Stimulated activated CD8-positive, alpha-beta memory T cell treated with anti-CD3 and anti-CD28 coated beads, Interleukin-15, amount 100 ng/mL, for 48 hours (primary cell): ENCODE measurements around the gene ALDH5A1.
A peak's percentile ranks its signal among the peaks of the same experiment; 100 is the strongest.

ENCODE experiments used
- DNase-seq, 2 donors: peaks; one replicate each; pipeline ENCODE4 v3.0.0-alpha.2; 2020; ENCODE audit warnings: low read depth in 2 of 2

Gene ALDH5A1

DNA sequence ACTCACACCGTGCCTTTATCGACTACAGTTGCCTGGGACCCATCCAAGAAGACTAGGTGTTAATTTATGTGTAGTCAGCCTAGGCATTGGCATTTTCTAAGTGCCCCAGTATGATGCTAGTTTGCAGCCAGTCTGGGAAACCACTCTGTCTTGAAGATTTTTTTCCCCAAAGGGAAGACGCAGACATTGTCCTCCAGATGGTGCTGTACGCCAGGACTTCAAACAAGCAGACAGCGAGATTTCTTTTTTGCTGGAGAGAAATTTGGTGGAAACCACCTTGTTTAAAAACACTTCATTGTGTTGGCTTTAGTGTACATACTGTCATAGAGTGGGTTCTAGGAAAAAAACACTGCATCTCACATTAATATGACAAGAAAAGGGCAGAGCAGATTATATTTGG, 30.0 kb downstream of the ALDH5A1 start:
- DNase-seq: no peak

DNA sequence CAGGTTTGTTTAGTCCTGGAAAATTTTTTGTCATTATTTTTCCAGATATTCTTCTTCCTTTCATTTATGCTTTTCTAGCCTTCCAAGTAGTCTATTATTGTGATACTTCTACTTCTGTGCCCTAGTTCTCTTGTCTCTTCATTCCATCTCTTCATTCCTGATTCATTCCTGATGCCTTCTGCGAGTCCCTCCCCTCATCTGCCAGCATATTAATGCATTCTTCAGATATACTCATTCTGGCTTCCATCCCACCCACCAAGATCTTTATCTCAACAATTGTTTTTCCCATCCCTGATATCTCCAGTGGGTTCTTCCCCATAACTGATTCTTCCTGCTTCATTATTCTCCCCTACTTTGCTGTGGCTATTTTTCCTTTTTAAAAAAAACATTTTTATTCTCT, 35.2 kb downstream of the ALDH5A1 start:
- DNase-seq: no peak

DNA sequence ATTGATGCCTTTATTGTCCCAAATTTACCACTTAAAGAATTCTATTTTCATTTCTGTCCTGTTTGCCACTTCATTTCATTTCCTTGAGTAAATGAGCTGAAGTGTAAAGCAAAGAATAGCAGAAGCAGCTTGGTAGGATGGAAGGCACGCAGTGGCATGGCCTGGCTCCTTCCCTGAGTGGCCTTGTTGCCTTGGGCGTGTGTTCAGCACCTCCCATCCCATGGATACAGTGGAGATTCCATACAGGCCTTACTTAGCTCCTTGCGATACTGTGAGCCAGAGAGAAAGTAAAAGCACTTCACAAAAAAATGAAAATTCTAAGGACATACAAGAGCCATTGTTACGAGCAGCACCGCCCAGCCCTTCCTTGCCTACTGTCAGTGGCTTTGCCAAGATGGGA, 39.6 kb downstream of the ALDH5A1 start:
- no peak for DNase-seq

DNA sequence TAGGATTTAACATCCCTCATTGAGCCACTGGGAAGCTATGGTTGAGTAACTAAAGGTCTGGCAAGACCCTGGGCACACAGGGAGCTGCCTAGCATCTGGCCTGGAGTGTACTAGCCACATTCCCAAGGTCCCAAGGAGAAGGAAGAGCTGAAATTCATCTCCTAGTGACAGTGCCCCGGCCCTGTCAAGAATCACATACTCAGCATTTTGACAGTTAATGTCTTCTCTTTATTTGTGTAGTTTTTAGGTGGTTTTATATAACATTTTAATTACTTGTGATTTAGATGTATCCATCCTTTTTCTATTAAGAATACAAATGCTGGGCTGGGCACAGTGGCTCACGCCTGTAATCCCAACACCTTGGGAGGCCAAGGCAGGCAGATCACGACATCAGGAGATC, 40.4 kb downstream of the ALDH5A1 start:
- DNase-seq: no peak

DNA sequence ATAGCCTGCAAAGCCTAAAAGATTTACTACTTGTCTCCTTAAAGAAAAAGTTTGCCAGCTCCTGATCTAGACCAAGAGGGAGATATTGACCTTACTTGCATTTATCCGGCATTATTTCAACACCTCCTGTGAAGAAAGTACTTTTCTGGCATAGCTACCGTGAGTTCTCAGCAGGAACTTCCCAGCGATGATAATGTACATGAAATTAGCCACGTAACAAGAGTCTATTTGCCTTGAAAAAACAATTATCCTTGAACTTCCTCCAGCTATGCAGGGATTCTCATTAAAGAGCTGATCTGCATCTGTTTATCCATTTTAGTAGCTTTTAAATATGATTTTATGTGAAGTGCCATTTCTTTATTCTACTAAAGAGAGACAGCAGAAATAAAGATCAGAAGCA, 41.7 kb downstream of the ALDH5A1 start:
- DNase-seq: no peak

DNA sequence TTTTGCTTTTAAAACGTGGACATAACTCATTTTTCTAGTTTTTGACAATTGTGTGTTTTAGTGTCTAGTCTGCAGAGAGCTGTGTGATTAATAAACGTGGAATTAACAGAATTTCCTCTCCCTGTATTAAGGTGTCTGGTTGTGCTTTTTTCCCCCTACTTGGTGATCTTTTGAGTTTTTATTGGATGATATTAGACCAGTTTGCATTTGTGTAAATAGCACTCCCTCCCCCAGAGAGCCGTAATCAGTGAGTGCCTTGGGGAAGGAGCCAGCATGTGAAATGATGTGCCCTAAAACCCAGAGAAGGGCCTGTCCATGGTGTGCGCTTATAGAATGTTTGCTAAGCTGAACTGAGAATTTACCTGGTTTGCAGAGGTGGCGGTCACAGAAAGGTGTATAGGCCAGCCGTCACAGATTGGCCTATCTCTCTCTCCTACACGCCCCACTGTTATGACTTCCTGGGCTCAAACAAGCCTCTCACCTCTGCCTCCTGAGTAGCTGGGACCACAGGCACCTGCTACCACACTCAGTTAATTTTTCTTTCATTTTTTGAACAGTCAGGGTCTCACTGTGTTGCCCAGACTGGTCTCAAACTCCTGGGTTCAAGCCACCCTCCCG, 42.4 kb downstream of the ALDH5A1 start:
- no peak for DNase-seq

DNA sequence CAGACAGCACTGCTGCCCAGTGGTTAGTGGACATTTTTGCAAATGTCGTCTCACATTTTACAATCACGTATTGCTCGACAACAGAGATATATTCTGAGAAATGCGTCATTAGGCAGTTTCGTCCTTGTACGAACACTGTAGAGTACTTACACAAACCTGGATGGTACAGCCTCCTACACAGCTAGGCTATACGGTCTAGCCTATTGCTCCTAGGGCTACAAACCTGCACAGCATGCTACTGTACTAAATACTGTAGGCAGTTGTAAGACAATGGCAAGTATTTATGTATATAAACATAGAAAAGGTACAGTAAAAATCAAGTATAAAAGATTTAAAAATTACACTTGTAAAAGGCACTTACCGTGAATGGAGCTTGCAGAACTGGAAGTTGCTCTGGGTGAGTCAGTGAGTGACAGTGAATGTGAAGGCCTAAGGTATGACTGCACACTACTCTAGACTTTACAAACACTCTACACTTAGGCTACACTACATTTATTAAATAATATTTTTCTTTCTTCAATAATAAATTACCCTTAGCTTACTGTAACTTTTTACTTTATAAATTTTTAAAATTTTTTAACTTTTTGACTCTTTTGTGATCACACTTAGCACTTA, 43.1 kb downstream of the ALDH5A1 start:
- DNase-seq: no peak

DNA sequence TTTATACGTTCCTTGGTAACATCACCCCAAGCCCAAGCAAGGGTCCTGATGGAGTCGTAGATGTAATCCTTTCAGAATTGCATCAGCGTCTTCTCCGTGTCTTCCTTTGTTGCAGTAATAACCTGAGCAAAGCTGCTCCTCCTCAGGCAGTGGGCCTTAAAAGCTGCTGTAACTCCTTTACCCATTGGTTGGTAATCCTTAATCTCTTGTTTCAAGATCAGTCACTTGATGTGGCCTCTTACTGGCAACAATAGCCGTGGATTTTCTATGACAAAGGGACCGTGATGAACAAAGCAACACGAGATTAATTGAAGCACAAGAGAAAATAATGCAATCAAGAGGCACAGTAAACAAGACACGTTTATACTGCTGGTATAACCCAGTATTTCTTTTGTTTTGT, 44.6 kb downstream of the ALDH5A1 start:
- no peak for DNase-seq

DNA sequence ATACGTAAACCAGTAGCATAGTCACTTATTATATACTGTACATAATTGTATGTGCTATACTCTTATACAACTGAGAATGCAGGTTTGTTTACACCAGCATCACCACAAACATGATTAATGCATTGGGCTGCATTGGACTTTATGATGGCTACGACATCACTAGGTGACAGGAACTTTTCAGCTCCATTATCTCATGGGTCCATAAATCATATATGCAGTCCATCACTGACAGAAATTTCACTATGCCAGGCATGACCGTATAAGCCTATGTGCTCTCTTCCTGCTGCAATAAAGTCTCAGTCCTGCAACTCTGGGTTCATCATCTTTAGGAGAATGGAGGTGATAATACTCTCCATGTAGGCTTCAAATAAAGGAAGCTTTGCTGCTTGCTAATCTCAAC, 45.4 kb downstream of the ALDH5A1 start:
- DNase-seq: no peak

DNA sequence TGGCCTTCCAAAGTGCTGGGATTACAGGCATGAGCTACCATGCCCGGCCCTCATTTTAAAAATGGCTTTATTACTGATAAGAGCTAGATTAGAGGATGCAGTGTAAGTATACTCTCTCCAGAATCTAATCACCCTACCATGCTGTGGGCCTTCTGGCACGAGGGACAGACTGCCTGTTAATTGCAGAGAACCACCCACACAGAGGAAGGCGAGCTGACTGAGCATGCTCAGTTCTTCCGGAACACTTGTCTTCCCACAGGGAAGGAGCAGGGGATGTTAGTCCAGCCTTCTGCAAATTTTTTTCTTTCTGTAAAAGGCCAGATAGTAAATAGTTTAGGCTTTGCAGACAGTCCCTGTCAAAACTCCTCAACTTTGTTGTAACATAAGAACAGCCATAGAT, 48.9 kb downstream of the ALDH5A1 start:
- DNase-seq: no peak

DNA sequence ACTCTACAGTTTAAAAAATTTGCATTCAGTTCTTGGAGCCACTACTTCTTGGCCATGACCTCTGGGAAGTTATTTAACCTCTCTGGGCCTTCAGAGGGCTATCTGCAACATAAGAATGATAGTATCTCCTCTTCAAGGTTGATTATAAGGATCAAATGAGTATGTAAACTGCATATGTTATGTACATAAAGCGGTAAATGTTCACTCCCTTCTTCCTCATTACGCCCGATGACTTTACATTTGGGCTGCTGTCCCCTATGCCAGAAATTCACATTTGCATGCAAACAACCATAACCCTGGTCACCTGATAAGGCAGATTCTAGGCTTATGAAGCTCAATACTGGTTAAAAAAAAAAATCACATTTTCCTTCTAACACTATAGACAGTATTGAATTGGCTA, 50.4 kb downstream of the ALDH5A1 start:
- no peak for DNase-seq

DNA sequence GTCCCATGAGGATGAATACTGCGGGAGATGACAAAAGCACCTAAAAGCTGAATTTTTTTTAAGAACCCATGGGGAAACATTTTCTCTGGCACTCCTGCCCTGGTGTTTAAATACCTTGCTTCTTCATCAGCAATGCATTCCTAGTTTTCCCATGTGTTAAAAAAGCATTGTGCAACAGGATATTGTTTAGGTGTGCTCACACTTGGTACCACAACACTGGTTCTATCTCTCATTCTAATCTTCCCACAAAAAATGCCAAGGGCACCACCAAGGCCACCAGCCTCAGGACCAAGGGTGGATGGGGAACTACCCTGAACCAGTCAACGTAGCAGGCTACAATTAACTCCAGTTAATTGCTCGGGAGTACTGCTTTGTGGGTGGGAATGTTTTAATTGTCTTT, 50.9 kb downstream of the ALDH5A1 start:
- no peak for DNase-seq

DNA sequence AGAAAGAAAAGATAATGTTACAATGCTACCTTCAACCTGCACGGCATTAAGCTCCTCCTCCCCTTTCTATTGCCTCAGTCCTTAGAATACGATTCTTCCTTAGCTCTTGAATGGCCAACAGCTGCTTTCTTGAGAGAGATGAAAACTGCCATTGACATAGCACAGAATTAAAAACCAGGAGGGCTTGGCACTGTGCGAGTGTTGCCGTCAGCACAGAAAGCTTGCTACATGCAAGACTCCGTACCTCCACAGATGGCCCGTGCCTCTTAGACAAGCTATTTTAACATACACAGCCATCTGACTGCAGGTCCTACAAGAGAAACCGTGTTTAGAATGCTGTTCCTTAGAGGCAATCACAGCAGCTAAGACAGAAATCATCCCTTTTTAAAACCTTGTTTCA, 51.7 kb downstream of the ALDH5A1 start:
- DNase-seq: no peak

DNA sequence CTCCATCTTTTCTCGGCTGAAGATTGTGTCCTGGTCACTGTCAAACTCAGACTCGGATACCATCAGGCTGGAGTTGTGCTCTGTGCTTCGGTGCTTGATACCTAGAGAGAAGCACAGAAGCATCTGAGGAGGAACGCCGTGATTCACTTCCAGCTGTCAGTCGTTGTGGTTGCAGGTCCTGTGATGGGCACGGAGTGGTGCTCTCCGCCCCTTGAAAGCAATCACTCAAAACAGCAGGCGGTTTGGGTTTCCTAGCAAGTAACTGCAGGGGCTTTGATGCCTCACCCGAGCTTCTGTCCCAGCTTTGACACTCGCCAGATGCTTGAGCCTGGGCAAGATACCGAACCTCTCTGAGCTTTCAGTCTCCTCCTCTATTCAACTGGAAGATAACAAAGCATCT, 52.5 kb downstream of the ALDH5A1 start:
- DNase-seq: peak; percentile 17 to 38

DNA sequence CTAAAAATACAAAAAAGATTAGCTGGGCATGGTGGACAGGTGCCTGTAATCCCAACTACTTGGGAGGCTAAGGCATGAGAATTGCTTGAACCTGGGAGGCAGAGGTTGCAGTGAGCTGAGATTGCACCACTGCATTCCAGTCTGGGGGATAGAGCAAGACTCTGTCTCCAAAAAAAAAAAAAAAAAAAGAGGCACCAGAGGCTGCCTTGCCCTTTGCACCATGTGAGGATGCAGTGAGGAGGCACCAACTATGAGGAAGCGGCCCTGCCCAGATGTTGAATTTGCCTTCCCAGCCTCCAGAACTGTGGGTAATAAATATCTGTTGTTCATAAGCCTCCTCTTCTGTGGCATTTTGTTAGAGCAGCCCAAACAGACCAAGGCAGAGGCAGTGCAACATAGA, 54.4 kb downstream of the ALDH5A1 start:
- DNase-seq: no peak

DNA sequence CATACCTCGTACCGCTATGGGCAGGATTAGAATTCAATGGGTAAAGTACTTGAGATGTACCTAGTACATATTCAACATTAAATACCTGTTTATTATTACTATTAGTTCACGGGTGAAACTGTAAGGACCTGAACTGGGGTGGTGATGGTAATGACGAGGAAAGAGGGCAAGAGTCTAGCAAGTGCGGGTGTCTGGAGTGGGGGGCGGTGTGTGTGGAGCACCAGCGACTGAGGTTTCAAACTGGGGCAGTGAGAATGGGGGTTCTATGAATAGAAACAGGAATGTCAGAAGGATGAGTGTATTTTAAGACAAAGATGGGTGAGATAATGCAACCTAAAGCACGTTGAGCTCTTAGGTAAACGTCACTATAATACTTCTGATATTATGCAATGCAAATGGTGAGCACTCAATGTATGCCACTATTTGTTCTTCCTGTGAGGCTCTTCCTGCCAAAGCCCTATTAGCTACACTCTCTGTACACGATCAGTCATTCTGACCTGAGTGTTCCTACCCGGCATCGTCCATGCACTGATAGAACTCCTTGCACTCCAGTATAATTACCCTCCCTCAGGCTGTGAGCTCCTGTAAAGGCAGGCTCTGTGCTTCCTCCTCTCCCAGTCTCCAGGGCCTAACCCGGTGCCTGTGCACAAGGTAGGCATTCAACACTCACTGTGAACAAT, 55.0 kb downstream of the ALDH5A1 start:
- no peak for DNase-seq

DNA sequence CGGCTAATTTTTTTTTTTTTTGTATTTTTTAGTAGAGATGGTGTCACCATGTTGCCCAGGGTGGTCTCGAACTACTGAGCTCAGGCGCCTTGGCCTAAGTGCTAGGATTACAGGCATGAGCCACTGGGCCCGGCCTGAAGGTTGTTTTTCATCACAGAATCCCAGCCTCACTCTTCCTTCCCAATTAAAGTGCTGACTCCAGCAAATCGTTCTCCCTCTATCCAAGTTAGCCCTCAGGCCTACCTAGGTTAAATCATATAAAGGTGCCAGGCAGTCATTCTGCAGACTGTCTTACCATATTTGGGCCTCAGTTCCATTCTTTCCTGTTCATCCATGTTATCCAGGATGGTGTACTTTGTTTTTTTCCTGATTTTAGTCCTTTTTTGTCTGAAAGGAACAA, 56.4 kb downstream of the ALDH5A1 start:
- no peak for DNase-seq

DNA sequence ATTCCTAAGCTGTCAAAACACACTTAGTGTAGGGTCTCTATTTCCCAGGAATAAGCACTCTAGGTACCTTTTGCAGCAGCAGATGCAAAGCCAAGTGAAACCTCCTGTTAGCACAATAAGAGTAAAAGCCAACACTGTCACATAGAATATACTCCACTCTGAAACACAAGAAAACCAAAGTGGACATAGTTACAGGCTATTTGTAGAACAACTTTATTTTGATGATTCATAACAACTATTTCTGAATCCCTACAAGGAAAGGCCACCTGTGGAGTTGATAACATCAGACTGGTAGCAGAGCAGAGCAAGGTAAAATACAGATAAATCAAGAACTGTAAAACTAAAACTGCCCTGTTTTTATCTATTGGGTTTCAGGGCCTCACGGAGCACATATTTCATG, 59.7 kb downstream of the ALDH5A1 start:
- DNase-seq: no peak

DNA sequence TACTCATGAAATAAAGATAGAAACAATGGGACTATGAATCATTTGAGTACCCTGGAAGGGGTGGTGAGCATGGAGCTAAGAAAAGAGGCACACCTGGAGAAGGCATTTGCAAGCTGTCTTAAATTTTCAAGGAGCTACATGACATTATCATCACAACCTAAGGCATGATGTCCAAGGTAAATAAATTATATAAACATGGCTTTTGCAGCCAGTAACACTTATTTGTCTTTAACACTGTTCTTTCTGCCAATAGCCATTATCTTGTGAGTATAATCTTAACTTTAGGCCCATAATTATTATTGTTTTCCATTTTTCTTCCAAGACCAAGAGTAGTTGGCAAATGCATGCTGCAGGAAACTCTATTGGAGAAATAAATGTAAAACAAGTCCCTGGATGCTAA, 63.7 kb downstream of the ALDH5A1 start:
- DNase-seq: no peak

DNA sequence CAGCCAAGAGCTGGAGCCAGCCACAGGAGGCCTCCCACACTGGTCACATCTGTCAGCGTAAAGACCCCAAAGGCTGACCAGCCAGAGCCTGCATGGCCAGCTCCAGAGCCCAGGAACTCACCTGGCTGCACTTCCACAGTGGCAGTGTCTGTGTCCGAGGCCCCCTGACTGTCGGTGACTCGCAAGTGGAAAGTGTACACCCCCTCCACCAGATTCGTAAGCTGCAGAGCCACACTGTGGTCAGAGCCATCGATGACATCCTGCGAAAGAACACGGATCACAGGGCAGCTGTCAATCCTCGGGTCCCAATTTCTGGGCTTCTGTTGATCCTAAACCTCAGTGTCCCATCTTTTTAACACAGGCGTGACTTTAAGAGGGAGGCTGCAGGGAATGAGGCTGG, 69.3 kb downstream of the ALDH5A1 start:
- DNase-seq: no peak

DNA sequence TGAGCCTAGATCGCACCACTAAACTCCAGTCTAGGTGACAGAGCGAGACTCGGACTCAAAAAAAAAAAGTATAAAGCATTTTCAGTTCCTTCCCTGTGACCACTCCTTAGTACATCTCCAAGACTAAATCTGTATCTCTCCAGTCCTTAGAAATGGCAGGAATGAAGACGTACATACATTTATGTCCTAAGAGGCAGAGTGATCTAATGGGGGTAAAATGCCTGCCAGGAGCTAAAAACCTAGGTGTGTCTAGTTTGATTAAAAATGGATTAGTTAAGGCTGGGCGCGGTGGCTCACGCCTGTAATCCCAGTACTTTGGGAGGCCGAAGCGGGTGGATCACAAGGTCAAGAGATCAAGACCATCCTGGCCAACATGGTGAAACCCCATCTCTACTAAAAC, 70.4 kb downstream of the ALDH5A1 start:
- no peak for DNase-seq

DNA sequence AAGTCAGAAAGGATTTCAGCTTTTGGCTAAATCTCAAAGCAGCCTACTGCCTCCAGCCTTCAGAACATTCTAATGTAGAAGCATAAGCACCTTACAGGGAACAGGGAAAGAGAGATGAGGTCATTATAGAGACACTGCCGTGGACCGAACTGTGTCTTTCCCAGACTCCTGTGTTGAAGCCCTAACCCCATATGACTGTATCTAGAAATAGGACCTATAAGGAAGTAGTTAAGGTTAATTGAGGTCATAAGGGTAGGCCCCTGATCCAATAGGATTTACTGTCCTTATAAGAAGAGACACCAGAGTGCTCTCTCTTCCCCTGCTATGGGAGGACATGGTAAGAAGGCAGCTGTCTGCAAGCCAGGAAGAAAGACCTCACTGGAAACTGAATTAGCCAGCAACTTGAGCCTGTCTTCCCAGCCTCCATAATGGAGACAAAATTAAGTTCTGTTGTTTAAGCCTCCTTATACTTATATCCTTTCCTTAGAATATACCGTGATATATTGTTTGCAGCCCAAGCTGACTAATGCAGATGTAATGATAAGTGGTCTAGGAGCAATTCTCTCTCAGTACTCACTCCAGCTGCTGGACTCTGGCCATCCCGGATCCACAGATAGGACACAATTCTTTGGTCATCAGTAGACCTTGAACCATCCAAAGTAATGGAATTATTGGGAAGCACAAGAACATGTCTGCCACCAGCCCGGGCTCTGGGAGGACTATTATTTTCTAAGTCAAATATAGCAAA, 71.4 kb downstream of the ALDH5A1 start:
- no peak for DNase-seq

DNA sequence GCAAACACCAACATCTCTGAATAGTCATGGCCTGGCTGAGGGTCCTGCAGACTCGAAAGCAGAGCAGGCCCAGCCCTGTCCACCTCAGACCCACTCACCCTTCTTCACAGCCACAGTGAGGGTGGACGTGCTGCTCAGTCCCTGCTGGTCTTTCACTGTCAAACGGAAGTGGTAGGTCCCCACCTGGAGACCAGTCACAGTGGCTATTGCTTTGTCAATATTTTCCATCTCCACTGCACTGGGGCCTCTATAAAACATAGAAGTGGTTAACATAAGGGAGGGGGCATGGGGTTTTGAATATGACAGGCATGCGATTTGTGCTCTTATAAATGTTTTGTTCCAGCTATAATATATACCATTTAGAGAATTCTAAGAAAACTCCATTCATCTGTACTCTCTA, 73.9 kb downstream of the ALDH5A1 start:
- no peak for DNase-seq
